ENCODE results near the gene PFAS. TPM values are rescaled to one million over a fixed set of nuclear protein-coding genes. Genes with fewer than 3 reads are reported as not detected.
A peak's percentile ranks its signal among the peaks of the same experiment; 100 is the strongest.

Gene PFAS
- polyA plus RNA-seq, 3 donors = 40.4 to 60.0 (median 48.9) TPM

- no peak for DNase-seq
Observed at GRCh38 chr17:8266648-8267479, 17.8 kb downstream of the PFAS start.

GRCh38 chr17:8267480-8268147 is 18.5 kb downstream of the PFAS start:
- DNase-seq = no peak

- no peak for DNase-seq
Observed at GRCh38 chr17:8268550-8269298, 19.6 kb downstream of the PFAS start.

- DNase-seq = no peak
Observed at GRCh38 chr17:8272421-8272820, 23.3 kb downstream of the PFAS start.

GRCh38 chr17:8273884-8274444 is 24.9 kb downstream of the PFAS start:
- peak; percentile 55 for DNase-seq

GRCh38 chr17:8274816-8275215 is 25.7 kb downstream of the PFAS start:
- DNase-seq = no peak

- DNase-seq = no peak
Observed at GRCh38 chr17:8275421-8276290, 26.6 kb downstream of the PFAS start.

GRCh38 chr17:8277317-8277716 is 28.2 kb downstream of the PFAS start:
- no peak for DNase-seq

GRCh38 chr17:8282345-8282744 is 33.3 kb downstream of the PFAS start:
- DNase-seq = no peak

- DNase-seq = no peak
Observed at GRCh38 chr17:8283356-8283755, 34.3 kb downstream of the PFAS start.

- no peak for DNase-seq
Observed at GRCh38 chr17:8284126-8284525, 35.0 kb downstream of the PFAS start.

- no peak for DNase-seq
Observed at GRCh38 chr17:8285270-8286181, 36.4 kb downstream of the PFAS start.

- DNase-seq = no peak
Observed at GRCh38 chr17:8287651-8288335, 38.7 kb downstream of the PFAS start.

GRCh38 chr17:8288336-8289102 is 39.4 kb downstream of the PFAS start, which contains the start of gene RANGRF:
TSS of gene RANGRF (plus strand) at chr17:8288670. CDS start at chr17:8288789, 119 bp downstream.
- peak; percentile 89 for DNase-seq

- no peak for DNase-seq
Observed at GRCh38 chr17:8289103-8289397, 40.0 kb downstream of the PFAS start.

- no peak for DNase-seq
Observed at GRCh38 chr17:8290043-8290442, 41.0 kb downstream of the PFAS start.

- no peak for DNase-seq
Observed at GRCh38 chr17:8292639-8293395, 43.7 kb downstream of the PFAS start.

- no peak for DNase-seq
Observed at GRCh38 chr17:8294361-8294760, 45.3 kb downstream of the PFAS start.
